Astrocyte of the cerebellum (primary cell): ENCODE data around the gene MARF1.

ENCODE experiments used
- DNase-seq: peaks from one replicate; pipeline ENCODE4 v3.0.0-alpha.2; 2011; ENCODE audit warnings: low read depth
- H3K4me3 ChIP-seq: 2 replicates; pipeline ENCODE4 v1.5.1; 2011; ENCODE audit warnings: mild to moderate bottlenecking, low read depth, low read length, moderate library complexity
- in situ Hi-C: cut with HindIII; loops from 2 replicates; pipeline ENCODE4 v1.10.0; 2017; ENCODE audit warnings: low sequenced_read_pairs
- TF ChIP-seq, protein P1 (sequence below): IDR thresholded peaks from 2 replicates; pipeline ENCODE4 v1.5.1; 2012; ENCODE audit warnings: low read length, low read depth, moderate library complexity, mild to moderate bottlenecking; ENCODE audit errors: missing control alignments

The MARF1 gene

DNA sequence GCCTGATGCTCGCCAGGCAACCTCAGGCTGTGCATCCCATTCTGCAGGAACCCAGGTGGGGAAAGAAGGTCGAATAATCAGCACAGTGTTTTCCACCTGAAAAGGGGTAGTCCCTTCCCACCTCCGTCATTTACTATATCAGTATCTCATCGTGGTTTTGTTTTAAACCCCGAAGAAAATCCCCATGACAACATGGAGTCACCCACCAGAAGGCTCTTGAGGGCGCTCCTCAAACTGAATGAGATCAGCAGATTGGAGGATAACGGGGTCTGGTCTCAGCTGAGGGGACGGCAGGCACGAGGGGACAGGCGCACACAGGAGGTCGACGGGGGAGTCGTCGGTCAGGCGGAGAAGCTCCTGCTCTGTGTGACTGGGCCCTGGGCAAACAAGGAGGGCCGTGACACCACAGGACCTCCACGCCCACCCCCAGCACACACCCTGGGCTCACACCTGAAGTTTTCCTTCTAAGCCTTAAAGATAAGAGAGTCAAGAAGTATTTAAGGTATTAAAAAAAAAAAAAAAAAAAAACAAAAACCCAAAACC, 44.2 kb downstream of the MARF1 start:
- in situ Hi-C loops: no loop called here
- no peak for DNase-seq
- no peak overlapping the region for H3K4me3 ChIP-seq
- TF ChIP-seq, protein P1, sequence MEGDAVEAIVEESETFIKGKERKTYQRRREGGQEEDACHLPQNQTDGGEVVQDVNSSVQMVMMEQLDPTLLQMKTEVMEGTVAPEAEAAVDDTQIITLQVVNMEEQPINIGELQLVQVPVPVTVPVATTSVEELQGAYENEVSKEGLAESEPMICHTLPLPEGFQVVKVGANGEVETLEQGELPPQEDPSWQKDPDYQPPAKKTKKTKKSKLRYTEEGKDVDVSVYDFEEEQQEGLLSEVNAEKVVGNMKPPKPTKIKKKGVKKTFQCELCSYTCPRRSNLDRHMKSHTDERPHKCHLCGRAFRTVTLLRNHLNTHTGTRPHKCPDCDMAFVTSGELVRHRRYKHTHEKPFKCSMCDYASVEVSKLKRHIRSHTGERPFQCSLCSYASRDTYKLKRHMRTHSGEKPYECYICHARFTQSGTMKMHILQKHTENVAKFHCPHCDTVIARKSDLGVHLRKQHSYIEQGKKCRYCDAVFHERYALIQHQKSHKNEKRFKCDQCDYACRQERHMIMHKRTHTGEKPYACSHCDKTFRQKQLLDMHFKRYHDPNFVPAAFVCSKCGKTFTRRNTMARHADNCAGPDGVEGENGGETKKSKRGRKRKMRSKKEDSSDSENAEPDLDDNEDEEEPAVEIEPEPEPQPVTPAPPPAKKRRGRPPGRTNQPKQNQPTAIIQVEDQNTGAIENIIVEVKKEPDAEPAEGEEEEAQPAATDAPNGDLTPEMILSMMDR: no peak

- TF ChIP-seq, protein P1: no peak
- in situ Hi-C loops: no loop called here
- DNase-seq: no peak
- no peak overlapping the region for H3K4me3 ChIP-seq
Observed at GRCh38 chr16:15597822-15598647, 44.9 kb downstream of the MARF1 start.

DNA sequence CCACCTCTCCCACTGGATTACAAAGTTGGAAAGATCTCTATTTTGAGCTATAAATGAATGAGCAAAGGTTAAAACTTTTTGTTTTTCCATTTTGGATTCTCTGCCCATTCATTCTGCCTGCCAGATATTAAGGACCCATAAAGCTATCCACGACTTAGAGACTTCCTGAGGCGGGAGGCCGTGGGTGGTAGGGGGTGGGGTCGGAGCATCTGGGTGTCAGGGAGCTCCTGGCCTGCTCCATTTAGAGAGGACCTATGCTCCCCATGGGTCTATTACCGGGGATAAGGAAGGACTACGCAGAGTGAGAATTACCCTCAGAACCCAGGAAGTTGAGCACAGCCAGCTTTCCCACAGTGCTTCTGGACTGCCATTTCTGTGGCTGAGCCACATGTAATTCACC, 45.8 kb downstream of the MARF1 start:
- H3K4me3 ChIP-seq: no peak overlapping the region
- in situ Hi-C loops: no loop called here
- TF ChIP-seq, protein P1: no peak
- DNase-seq: no peak

- DNase-seq: no peak
- no peak overlapping the region for H3K4me3 ChIP-seq
- TF ChIP-seq, protein P1: no peak
- in situ Hi-C loops: no loop called here
Observed at GRCh38 chr16:15594711-15595320, 48.1 kb downstream of the MARF1 start.

DNA sequence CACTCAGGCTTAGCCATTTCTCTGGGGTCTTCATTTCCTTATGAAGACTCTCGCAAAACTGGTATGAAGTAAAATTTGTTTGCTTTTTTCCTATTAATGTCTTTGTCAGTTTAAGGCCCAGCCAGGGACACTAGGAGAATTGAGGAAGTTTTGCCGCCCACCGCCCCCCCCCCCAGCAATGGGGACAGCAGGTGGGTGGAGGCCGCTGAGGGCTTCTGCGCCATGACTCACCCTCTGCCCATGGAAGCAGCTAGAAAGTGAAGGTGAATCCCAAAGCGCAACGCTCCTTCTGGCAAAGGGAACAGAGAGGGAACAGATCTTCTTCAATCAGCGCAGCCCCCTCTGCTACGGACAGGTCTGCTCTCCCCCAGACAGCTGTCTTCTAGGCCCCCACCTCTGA, 49.7 kb downstream of the MARF1 start:
- TF ChIP-seq, protein P1: no peak
- DNase-seq: no peak
- in situ Hi-C loops: no loop called here
- no peak overlapping the region for H3K4me3 ChIP-seq

GRCh38 chr16:15592324-15592723, 50.6 kb downstream of the MARF1 start:
- no peak overlapping the region for H3K4me3 ChIP-seq
- TF ChIP-seq, protein P1: no peak

More at GRCh38 chr16:15592324-15592723, 50.6 kb downstream of the MARF1 start:
- in situ Hi-C loops: no loop called here
- DNase-seq: no peak
